Endothelial cell (in vitro differentiated cells): ENCODE data around the gene CABP4. TPM values are rescaled to one million over a fixed set of nuclear protein-coding genes. Genes with fewer than 3 reads are reported as not detected.

Experiments
- DNase-seq: peaks from one replicate; pipeline ENCODE4 v3.0.0; 2021; ENCODE audit warnings: low spot score
- H3K27ac Mint-ChIP-seq: one replicate; pipeline ENCODE4 v1.8.0; 2021; ENCODE audit warnings: mixed read lengths, inconsistent platforms; ENCODE audit not compliant: unreplicated experiment
- H3K27me3 Mint-ChIP-seq: one replicate; pipeline ENCODE4 v1.8.0; 2021; ENCODE audit warnings: mild to moderate bottlenecking, moderate library complexity, mixed read lengths, inconsistent platforms; ENCODE audit not compliant: unreplicated experiment
- H3K36me3 Mint-ChIP-seq: one replicate; pipeline ENCODE4 v1.8.0; 2021; ENCODE audit warnings: mild to moderate bottlenecking, low read depth, mixed read lengths, inconsistent platforms; ENCODE audit not compliant: unreplicated experiment
- H3K4me1 Mint-ChIP-seq: one replicate; pipeline ENCODE4 v1.8.0; 2021; ENCODE audit warnings: mild to moderate bottlenecking, mixed read lengths, inconsistent platforms; ENCODE audit not compliant: unreplicated experiment
- H3K4me3 Mint-ChIP-seq: one replicate; pipeline ENCODE4 v1.8.0; 2021; ENCODE audit warnings: mild to moderate bottlenecking, mixed read lengths, inconsistent platforms; ENCODE audit not compliant: unreplicated experiment
- H3K9me3 Mint-ChIP-seq: one replicate; pipeline ENCODE4 v1.8.0; 2021; ENCODE audit warnings: mixed read lengths, inconsistent platforms; ENCODE audit not compliant: unreplicated experiment
- total RNA-seq: library from RNA; stranded (reverse); fragmentation: NEBNext Ultra II Directional; extraction: Animal tissue kit (Norgen Biotek cat#: 25700); gene quantifications from one replicate; pipeline ENCODE4 v1.2.1, GENCODE V29; 2021; ENCODE audit not compliant: unreplicated experiment
- TF ChIP-seq, protein P1 (sequence below): fragments of 200-600 bp; sonication (generic); IDR thresholded peaks from one replicate; pipeline ENCODE4 v1.5.0; 2021; ENCODE audit warnings: antibody characterized with exemption; ENCODE audit not compliant: unreplicated experiment

CABP4 gene
- total RNA-seq, 1 donor from 2014 or later = not detected

DNA sequence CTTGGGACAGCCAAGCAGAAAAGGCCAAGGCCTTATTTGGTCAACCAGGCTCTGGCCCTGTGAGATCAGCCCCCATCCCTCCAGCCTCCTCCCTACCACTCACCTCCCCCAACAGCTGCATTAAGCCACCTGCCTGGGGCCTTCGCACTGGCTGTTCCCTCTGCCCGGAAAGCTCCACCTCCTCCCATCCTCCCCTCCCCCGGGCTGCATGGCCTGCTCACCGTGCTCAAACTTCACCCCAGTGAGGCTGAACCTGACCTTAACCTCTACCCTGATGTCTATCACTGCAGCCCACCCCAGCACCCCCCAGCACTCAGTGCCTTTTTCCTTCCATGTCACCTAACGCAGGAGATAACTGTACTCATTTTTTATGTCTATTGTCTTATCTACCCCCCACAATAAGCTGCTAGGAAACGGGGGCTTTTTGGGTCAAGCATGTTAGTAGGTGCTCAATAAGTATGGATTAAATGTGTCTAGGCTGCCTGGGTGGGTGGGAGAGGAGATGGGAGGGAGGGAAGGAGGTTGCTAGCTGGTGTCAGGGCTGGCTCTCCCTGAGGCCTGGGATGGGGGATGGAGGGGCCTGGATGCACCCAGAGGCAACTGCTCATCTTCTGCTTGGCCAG is 18.6 kb upstream of the CABP4 start:
- Mint-ChIP-seq H3K9me3 (no peaks in the 10 kb centered on the region), H3K27me3 (peaks cover 24% of the 10 kb centered on the region), H3K4me3 (peak overlapping the region; percentile 72), H3K27ac (peak overlapping the region; percentile 42), H3K4me1 (peaks cover 9% of the 10 kb centered on the region), H3K36me3 (peaks cover 22% of the 10 kb centered on the region)
- no peak for DNase-seq
- TF ChIP-seq, protein P1, sequence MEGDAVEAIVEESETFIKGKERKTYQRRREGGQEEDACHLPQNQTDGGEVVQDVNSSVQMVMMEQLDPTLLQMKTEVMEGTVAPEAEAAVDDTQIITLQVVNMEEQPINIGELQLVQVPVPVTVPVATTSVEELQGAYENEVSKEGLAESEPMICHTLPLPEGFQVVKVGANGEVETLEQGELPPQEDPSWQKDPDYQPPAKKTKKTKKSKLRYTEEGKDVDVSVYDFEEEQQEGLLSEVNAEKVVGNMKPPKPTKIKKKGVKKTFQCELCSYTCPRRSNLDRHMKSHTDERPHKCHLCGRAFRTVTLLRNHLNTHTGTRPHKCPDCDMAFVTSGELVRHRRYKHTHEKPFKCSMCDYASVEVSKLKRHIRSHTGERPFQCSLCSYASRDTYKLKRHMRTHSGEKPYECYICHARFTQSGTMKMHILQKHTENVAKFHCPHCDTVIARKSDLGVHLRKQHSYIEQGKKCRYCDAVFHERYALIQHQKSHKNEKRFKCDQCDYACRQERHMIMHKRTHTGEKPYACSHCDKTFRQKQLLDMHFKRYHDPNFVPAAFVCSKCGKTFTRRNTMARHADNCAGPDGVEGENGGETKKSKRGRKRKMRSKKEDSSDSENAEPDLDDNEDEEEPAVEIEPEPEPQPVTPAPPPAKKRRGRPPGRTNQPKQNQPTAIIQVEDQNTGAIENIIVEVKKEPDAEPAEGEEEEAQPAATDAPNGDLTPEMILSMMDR = no peak

- DNase-seq = no peak
- H3K4me3 Mint-ChIP-seq = peak within 1 kb of the TSS; percentile 72
- peaks cover 14% of the 10 kb centered on the region for H3K4me1 Mint-ChIP-seq
- TF ChIP-seq, protein P1 = no peak
- peak within 1 kb of the TSS; percentile 42 for H3K27ac Mint-ChIP-seq
- H3K27me3 Mint-ChIP-seq = peaks cover 29% of the 10 kb centered on the region
- peaks cover 15% of the 10 kb centered on the region for H3K36me3 Mint-ChIP-seq
- H3K9me3 Mint-ChIP-seq = no peaks in the 10 kb centered on the region
Measured at GRCh38 chr11:67437082-67437808, 17.9 kb upstream of the CABP4 start, which contains the start of gene PTPRCAP. TSS of gene PTPRCAP (minus strand) at chr11:67437682. CDS start at chr11:67437619, 63 bp downstream.

GRCh38 chr11:67437809-67438157 is 17.4 kb upstream of the CABP4 start:
- Mint-ChIP-seq H3K4me3 (no peak overlapping the region), H3K9me3 (no peaks in the 10 kb centered on the region), H3K27ac (no peak overlapping the region), H3K27me3 (peaks cover 28% of the 10 kb centered on the region), H3K36me3 (peaks cover 15% of the 10 kb centered on the region), H3K4me1 (peaks cover 16% of the 10 kb centered on the region)
- no peak for DNase-seq
- TF ChIP-seq, protein P1 = no peak

DNA sequence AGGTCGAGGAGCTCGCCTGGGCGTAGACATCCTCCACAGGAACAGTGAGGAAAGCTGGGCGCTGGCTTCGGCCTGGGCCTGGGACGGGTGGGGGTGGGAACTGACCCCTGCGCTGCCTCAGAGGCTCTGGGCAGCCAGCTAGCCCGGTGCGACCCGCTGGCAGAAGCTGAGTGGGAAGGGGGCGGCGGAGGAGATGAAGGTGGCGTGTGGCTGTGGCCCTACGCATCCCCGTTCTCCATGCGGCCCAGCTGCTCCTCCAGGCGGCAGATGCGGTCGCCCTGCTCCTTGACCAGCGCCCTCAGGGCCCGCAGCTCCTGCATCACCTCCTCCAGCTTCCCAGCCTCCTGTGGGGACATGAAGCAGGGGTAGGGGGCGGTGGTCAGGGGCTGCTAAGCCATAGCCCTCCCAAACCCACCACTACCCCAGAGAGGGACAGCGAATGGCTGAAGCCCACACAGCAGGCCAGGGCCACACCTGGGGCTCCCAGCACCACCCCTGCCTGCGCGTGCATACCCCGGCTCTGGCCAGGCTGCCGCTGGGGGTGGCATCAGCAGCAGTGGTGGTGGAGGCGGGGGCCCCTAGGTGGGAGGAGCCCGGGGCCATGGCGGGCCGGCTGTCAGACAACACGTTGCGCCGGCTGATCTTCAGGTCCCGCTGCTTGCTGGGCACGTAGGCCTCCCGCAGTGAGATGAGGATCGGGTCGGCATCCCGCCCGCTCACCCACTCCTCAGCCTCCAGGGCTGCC is 16.8 kb upstream of the CABP4 start:
- Mint-ChIP-seq H3K27me3 (peaks cover 28% of the 10 kb centered on the region), H3K4me3 (no peak overlapping the region), H3K9me3 (no peaks in the 10 kb centered on the region), H3K27ac (no peak overlapping the region), H3K4me1 (peaks cover 16% of the 10 kb centered on the region), H3K36me3 (peaks cover 15% of the 10 kb centered on the region)
- no peak for DNase-seq
- TF ChIP-seq, protein P1 = no peak
